Nephron (organoid): ENCODE data around the gene SBF2.

Source experiments
- H3K27ac Mint-ChIP-seq, 3 experiments: 2 replicates each; pipeline ENCODE4 v1.8.0; 2020; ENCODE audit warnings: mixed read lengths in 3 of 3, mild to moderate bottlenecking in 2 of 3, moderate library complexity in 1 of 3
- H3K27me3 Mint-ChIP-seq: 2 replicates; pipeline ENCODE4 v1.8.0; 2021; ENCODE audit warnings: low read depth, mild to moderate bottlenecking, moderate library complexity, mixed read lengths
- H3K36me3 Mint-ChIP-seq: 2 replicates; pipeline ENCODE4 v1.8.0; 2020; ENCODE audit warnings: low read depth, mixed read lengths
- H3K4me1 Mint-ChIP-seq: 2 replicates; pipeline ENCODE4 v1.8.0; 2020; ENCODE audit warnings: mixed read lengths
- H3K4me3 Mint-ChIP-seq, 3 experiments: 2 replicates each; pipeline ENCODE4 v1.8.0; 2020; ENCODE audit warnings: mild to moderate bottlenecking in 3 of 3, mixed read lengths in 3 of 3, moderate library complexity in 2 of 3
- H3K9me3 Mint-ChIP-seq: 2 replicates; pipeline ENCODE4 v1.8.0; 2020; ENCODE audit warnings: mixed read lengths
- CTCF ChIP-seq, 3 experiments: fragments of 200-600 bp; sonication (generic); IDR thresholded peaks; one replicate each; pipeline ENCODE4 v1.5.0; 2021; ENCODE audit warnings: antibody characterized with exemption in 3 of 3; ENCODE audit not compliant: unreplicated experiment in 3 of 3

The SBF2 gene

DNA sequence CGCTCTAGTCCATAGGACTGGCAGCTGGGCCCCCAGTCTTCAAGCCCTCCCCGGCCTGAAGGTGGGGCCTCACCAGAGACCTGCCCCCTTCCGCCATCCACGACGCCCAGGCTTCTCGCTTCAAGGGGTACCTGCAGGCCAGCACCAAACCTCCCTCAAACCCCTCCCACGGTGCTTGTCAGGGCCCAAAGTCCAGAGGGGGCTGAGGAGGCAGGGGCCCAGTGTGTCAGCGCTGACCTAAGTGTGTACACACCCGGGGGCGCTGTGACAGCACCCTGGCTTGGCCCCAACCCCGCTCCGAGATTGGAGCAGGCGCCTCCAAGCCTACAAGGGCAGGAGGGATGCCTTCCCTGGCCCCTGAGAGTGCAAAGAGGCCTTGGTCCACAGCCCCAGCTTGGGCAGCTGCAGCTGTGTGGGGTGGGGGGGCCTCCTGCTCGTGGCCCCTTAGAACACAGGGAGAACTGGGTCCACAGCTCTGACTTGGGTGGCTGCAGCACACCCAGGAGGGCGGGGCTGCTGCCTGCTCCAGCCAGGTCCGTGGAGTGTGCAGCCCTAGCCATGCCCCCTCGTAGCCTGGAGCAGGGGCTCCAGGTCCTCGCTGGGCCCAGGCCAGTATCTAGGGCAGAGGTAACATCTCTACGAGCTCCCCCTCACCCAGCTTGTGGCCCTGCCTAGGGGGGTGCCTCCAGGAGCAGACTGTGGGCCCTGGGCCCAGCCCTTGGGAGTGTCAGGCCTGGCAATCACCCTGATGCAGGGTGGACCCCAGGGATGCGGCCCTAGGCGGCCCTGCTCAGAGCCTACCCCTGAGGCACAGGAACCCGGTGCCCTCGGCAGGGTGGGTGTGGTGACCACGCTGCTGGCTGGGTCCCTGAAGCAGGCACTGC, 4.9 kb downstream of the SBF2 start:
- TF ChIP-seq CTCF (IDR thresholded peaks at IDR 0.05; ENCODE audit: unreplicated experiment in 3 of 3) = no peak
- H3K9me3 Mint-ChIP-seq = no peaks in the 10 kb centered on the region
- H3K27me3 Mint-ChIP-seq = no peaks in the 10 kb centered on the region
- H3K4me3 Mint-ChIP-seq = no peak overlapping the region
- no peak overlapping the region for H3K27ac Mint-ChIP-seq
- H3K36me3 Mint-ChIP-seq = peaks cover 15% of the 10 kb centered on the region
- H3K4me1 Mint-ChIP-seq = peaks cover 18% of the 10 kb centered on the region

GRCh38 chr11:10287766-10288715, 6.0 kb downstream of the SBF2 start:
- no peak for TF ChIP-seq CTCF (IDR thresholded peaks at IDR 0.05; ENCODE audit: unreplicated experiment in 3 of 3)
- no peaks in the 10 kb centered on the region for H3K9me3 Mint-ChIP-seq
- no peak overlapping the region for H3K4me3 Mint-ChIP-seq
- H3K4me1 Mint-ChIP-seq = peaks cover 16% of the 10 kb centered on the region
- H3K27ac Mint-ChIP-seq = no peak overlapping the region
- no peaks in the 10 kb centered on the region for H3K27me3 Mint-ChIP-seq
- H3K36me3 Mint-ChIP-seq = peaks cover 15% of the 10 kb centered on the region

GRCh38 chr11:10287140-10287539, 6.9 kb downstream of the SBF2 start:
- no peaks in the 10 kb centered on the region for H3K9me3 Mint-ChIP-seq
- H3K4me3 Mint-ChIP-seq = no peak overlapping the region
- no peak for TF ChIP-seq CTCF (IDR thresholded peaks at IDR 0.05; ENCODE audit: unreplicated experiment in 3 of 3)
- peaks cover 15% of the 10 kb centered on the region for H3K36me3 Mint-ChIP-seq
- no peaks in the 10 kb centered on the region for H3K27me3 Mint-ChIP-seq
- peaks cover 11% of the 10 kb centered on the region for H3K4me1 Mint-ChIP-seq
- no peak overlapping the region for H3K27ac Mint-ChIP-seq

- Mint-ChIP-seq H3K4me1 (peaks cover under 1% of the 10 kb centered on the region), H3K36me3 (peaks cover 6% of the 10 kb centered on the region), H3K27me3 (no peaks in the 10 kb centered on the region), H3K27ac (no peak overlapping the region), H3K4me3 (no peak overlapping the region), H3K9me3 (no peaks in the 10 kb centered on the region)
- no peak for TF ChIP-seq CTCF (IDR thresholded peaks at IDR 0.05; ENCODE audit: unreplicated experiment in 3 of 3)
These were observed 8.7 kb downstream of the SBF2 start for GRCh38 chr11:10285148-10285802.

DNA sequence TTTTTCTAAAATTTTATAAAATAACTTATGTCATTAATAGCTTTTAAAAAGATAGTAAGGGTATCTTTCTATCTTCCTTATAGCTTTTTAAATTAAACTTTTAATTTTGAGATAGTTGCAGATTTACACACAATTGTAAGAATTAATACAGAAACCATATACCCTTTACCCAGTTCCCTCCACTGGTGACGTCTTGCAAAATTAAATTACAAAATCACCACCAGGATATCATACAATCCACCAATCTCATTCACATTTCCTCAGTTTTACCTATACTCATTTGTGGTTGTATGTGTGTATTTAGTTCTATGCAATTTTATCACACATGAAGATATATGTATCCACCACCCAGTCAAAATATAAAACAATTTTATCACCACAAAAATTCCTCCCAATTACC, 10.0 kb downstream of the SBF2 start:
- H3K4me3 Mint-ChIP-seq = no peak overlapping the region
- peaks cover 4% of the 10 kb centered on the region for H3K36me3 Mint-ChIP-seq
- no peak overlapping the region for H3K27ac Mint-ChIP-seq
- no peaks in the 10 kb centered on the region for H3K4me1 Mint-ChIP-seq
- no peaks in the 10 kb centered on the region for H3K9me3 Mint-ChIP-seq
- TF ChIP-seq CTCF (IDR thresholded peaks at IDR 0.05; ENCODE audit: unreplicated experiment in 3 of 3) = no peak
- H3K27me3 Mint-ChIP-seq = no peaks in the 10 kb centered on the region
